B cell (primary cell): Measurements from ENCODE around the gene ARHGAP31. TPM values are rescaled to one million over a fixed set of nuclear protein-coding genes. Genes with fewer than 3 reads are reported as not detected.

ENCODE experiments used
- ATAC-seq: fragments of 200-7000 bp; cut with Tn5 transposase; one replicate; pipeline ENCODE4 v1.10.0; 2021; ENCODE audit warnings: low read depth, mild to moderate bottlenecking, moderate number of reproducible peaks, moderate library complexity
- CTCF ChIA-PET: fragments of 350-600 bp; sonication (Branson Sonifier 250); formaldehyde crosslinking; loops from one replicate; lab custom pipeline; 2021; ENCODE audit warnings: antibody characterized with exemption, inconsistent platforms; lab: Charles Lee
- POLR2A ChIA-PET: fragments of 350-600 bp; sonication (Branson Sonifier 250); formaldehyde crosslinking; loops from one replicate; lab custom pipeline; 2021; ENCODE audit warnings: antibody characterized with exemption; lab: Charles Lee
- DNase-seq: peaks from one replicate; pipeline ENCODE4 v3.0.0; 2013
- H2AFZ ChIP-seq: 2 replicates; pipeline ENCODE4 v1.6.1; 2012; ENCODE audit warnings: mild to moderate bottlenecking, low read depth, low read length; ENCODE audit not compliant: insufficient read depth, poor library complexity, severe bottlenecking
- H3K27ac ChIP-seq, 2 donors: 1 replicate in 1 of 2; 2 replicates in 1 of 2; pipeline ENCODE4 v1.5.1; 2012 to 2013; ENCODE audit warnings: low read length in 2 of 2, mild to moderate bottlenecking in 2 of 2, moderate library complexity in 1 of 2
- H3K27me3 ChIP-seq, 4 experiments: fragments of 200-600 bp in 1 of 4; sonication (generic) in 1 of 4; replicated peaks in 1 of 4; 1 replicate in 2 of 4; 2 replicates in 2 of 4; pipeline versions ENCODE4 v1.6.1 to v1.7.0; 2013 to 2016; ENCODE audit warnings: low read length in 3 of 4, mild to moderate bottlenecking in 2 of 4, mixed read lengths in 1 of 4, moderate library complexity in 1 of 4; ENCODE audit not compliant: insufficient read depth in 4 of 4, control insufficient read depth in 3 of 4; ENCODE audit errors: control extremely low read depth in 1 of 4
- H3K36me3 ChIP-seq, 2 experiments: replicated peaks in 1 of 2; 1 replicate in 1 of 2; 2 replicates in 1 of 2; pipeline versions ENCODE4 v1.6.1 to v1.7.1; 2013; ENCODE audit warnings: low read length in 1 of 2; ENCODE audit not compliant: insufficient read depth in 2 of 2, control insufficient read depth in 1 of 2; ENCODE audit errors: control extremely low read depth in 1 of 2, extremely low read depth in 1 of 2
- H3K4me1 ChIP-seq, 2 donors: fragments of 200-600 bp in 1 of 2; sonication (generic) in 1 of 2; 1 replicate in 1 of 2; 2 replicates in 1 of 2; pipeline versions ENCODE4 v1.5.1 to v1.6.1; 2013 to 2017; ENCODE audit warnings: low read length in 2 of 2; ENCODE audit not compliant: control insufficient read depth in 2 of 2, insufficient read depth in 2 of 2
- H3K4me2 ChIP-seq: replicated peaks from 2 replicates; pipeline ENCODE3; 2012; ENCODE audit warnings: mild to moderate bottlenecking, low read depth, low read length; ENCODE audit not compliant: poor library complexity, severe bottlenecking
- H3K4me3 ChIP-seq, 5 experiments: fragments of 200-600 bp in 1 of 5; sonication (generic) in 1 of 5; 1 replicate in 3 of 5; 2 replicates in 2 of 5; pipeline versions ENCODE4 v1.5.1 to v1.7.0; 2011 to 2016; ENCODE audit warnings: low read length in 4 of 5, mild to moderate bottlenecking in 4 of 5, low read depth in 2 of 5, control low read depth in 1 of 5, moderate library complexity in 1 of 5; ENCODE audit not compliant: insufficient read depth in 1 of 5; ENCODE audit errors: control extremely low read depth in 1 of 5, extremely low read depth in 1 of 5
- H3K79me2 ChIP-seq: fragments of 200-600 bp; sonication (generic); one replicate; pipeline ENCODE4 v1.6.0; 2016; ENCODE audit warnings: low read length; ENCODE audit not compliant: control insufficient read depth, insufficient read depth
- H3K9ac ChIP-seq: fragments of 200-600 bp; sonication (generic); 2 replicates; pipeline ENCODE4 v1.6.1; 2017; ENCODE audit warnings: mild to moderate bottlenecking, low read length, moderate library complexity
- H3K9me3 ChIP-seq, 3 donors: one replicate each; pipeline versions ENCODE4 v1.6.1 to v1.7.1; 2013; ENCODE audit warnings: low read length in 2 of 3; ENCODE audit not compliant: control insufficient read depth in 2 of 3, insufficient read depth in 1 of 3; ENCODE audit errors: control extremely low read depth in 1 of 3
- H4K20me1 ChIP-seq: 2 replicates; pipeline ENCODE4 v1.6.0; 2012; ENCODE audit warnings: mild to moderate bottlenecking, low read length; ENCODE audit not compliant: insufficient read depth, control insufficient read depth, poor library complexity, severe bottlenecking
- H3K27ac Mint-ChIP-seq: one replicate; pipeline ENCODE4 v1.8.0; 2021; ENCODE audit warnings: mixed read lengths
- H3K27me3 Mint-ChIP-seq: one replicate; pipeline ENCODE4 v1.8.0; 2021; ENCODE audit warnings: mixed read lengths
- H3K4me1 Mint-ChIP-seq: one replicate; pipeline ENCODE4 v1.8.0; 2021; ENCODE audit warnings: mixed read lengths
- H3K4me3 Mint-ChIP-seq: one replicate; pipeline ENCODE4 v1.8.0; 2021; ENCODE audit warnings: mixed read lengths
- H3K9me3 Mint-ChIP-seq: one replicate; pipeline ENCODE4 v1.8.0; 2022; ENCODE audit warnings: mixed read lengths; ENCODE audit not compliant: insufficient read depth
- EZH2 ChIP-seq: IDR thresholded peaks from 2 replicates; pipeline ENCODE4 v1.6.1; 2012; ENCODE audit warnings: borderline replicate concordance, low read depth, mild to moderate bottlenecking, moderate library complexity, low read length; ENCODE audit not compliant: insufficient read depth, poor library complexity, severe bottlenecking
- WGBS: methylation state at CpG from one replicate; pipeline ENCODE4 v1.1.5; 2013; ENCODE audit warnings: missing lambda C conversion rate; ENCODE audit not compliant: insufficient coverage; 5-methylcytosine and 5-hydroxymethylcytosine counted together
- intact Hi-C: fragments of 100-400 bp; cut with micrococcal nuclease; formaldehyde crosslinking; loops from one replicate; pipeline ENCODE4 v1.10.0; 2022
- polyA plus RNA-seq: library from polyadenylated mRNA; depleted of rRNA; stranded (reverse); fragments of >200 nt; gene quantifications from 2 replicates; pipeline ENCODE4 v1.2.3, GENCODE V29; 2012
- total RNA-seq, 2 donors: library from RNA; stranded (reverse); fragments of 120-200 nt in 1 of 2; gene quantifications; 1 replicate in 1 of 2; 2 replicates in 1 of 2; pipeline versions ENCODE4 v1.2.3 to v1.2.4, GENCODE V29; 2013 to 2022
- TF ChIP-seq, protein P1 (sequence below): fragments of 200-600 bp; IDR thresholded peaks from one replicate; pipeline ENCODE4 v1.8.0; 2022; ENCODE audit warnings: antibody characterized with exemption, mild to moderate bottlenecking

ARHGAP31 gene
- total and polyA plus RNA-seq, 2 donors (not counting 1 experiment from before 2014, with no cell fraction given) = 3.5 to 7.8 TPM

DNA sequence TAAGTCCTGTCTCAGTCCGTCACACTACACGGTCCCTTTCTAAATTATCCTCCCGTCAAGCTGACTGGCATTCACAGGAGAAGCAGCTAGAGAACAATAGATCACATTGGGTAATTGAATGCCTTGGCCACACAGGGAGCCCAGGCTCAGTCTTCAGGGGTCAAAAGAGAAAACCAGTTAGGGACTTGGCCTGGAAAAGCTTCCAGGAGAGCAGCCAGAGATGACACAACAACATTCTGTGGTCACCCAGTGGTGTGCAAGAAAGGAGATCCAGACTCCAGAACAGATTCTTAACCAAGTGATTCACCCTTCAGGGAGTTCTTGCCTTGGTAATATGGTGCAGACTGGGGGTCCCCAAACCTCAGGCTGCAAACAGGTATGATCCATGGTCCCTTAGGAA is 15.9 kb downstream of the ARHGAP31 start:
- 100% methylated on average over 3 of the region's 3 CpGs for WGBS
- CTCF ChIA-PET = no interaction called here
- no peaks in the 10 kb centered on the region for H3K4me1 Mint-ChIP-seq
- H3K79me2 ChIP-seq = peaks cover 29% of the 10 kb centered on the region
- no peak overlapping the region for H3K4me2 ChIP-seq
- no peak overlapping the region for H2AFZ ChIP-seq
- H3K27ac ChIP-seq = no peak overlapping the region
- H3K9ac ChIP-seq = no peak overlapping the region
- no peaks in the 10 kb centered on the region for H3K4me1 ChIP-seq
- DNase-seq = no peak
- no peaks in the 10 kb centered on the region for H4K20me1 ChIP-seq
- TF ChIP-seq EZH2 = no peak
- TF ChIP-seq, protein P1, sequence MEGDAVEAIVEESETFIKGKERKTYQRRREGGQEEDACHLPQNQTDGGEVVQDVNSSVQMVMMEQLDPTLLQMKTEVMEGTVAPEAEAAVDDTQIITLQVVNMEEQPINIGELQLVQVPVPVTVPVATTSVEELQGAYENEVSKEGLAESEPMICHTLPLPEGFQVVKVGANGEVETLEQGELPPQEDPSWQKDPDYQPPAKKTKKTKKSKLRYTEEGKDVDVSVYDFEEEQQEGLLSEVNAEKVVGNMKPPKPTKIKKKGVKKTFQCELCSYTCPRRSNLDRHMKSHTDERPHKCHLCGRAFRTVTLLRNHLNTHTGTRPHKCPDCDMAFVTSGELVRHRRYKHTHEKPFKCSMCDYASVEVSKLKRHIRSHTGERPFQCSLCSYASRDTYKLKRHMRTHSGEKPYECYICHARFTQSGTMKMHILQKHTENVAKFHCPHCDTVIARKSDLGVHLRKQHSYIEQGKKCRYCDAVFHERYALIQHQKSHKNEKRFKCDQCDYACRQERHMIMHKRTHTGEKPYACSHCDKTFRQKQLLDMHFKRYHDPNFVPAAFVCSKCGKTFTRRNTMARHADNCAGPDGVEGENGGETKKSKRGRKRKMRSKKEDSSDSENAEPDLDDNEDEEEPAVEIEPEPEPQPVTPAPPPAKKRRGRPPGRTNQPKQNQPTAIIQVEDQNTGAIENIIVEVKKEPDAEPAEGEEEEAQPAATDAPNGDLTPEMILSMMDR = no peak
- H3K9me3 ChIP-seq = no peaks in the 10 kb centered on the region
- no peaks in the 10 kb centered on the region for H3K27me3 Mint-ChIP-seq
- H3K9me3 Mint-ChIP-seq = no peaks in the 10 kb centered on the region
- no peak overlapping the region for H3K4me3 Mint-ChIP-seq
- no peak for ATAC-seq
- no peaks in the 10 kb centered on the region for H3K27me3 ChIP-seq
- intact Hi-C loops = no loop called here
- no peak overlapping the region for H3K4me3 ChIP-seq
- POLR2A ChIA-PET = interaction anchor here (0.5 kb wide), 1 partner anchor 23 kb away, joined by 4 read pairs; no protein-coding TSS in a partner anchor
- H3K36me3 ChIP-seq = peaks cover 0 to 2% of the 10 kb centered on the region in 2 experiments
- H3K27ac Mint-ChIP-seq = no peak overlapping the region

DNA sequence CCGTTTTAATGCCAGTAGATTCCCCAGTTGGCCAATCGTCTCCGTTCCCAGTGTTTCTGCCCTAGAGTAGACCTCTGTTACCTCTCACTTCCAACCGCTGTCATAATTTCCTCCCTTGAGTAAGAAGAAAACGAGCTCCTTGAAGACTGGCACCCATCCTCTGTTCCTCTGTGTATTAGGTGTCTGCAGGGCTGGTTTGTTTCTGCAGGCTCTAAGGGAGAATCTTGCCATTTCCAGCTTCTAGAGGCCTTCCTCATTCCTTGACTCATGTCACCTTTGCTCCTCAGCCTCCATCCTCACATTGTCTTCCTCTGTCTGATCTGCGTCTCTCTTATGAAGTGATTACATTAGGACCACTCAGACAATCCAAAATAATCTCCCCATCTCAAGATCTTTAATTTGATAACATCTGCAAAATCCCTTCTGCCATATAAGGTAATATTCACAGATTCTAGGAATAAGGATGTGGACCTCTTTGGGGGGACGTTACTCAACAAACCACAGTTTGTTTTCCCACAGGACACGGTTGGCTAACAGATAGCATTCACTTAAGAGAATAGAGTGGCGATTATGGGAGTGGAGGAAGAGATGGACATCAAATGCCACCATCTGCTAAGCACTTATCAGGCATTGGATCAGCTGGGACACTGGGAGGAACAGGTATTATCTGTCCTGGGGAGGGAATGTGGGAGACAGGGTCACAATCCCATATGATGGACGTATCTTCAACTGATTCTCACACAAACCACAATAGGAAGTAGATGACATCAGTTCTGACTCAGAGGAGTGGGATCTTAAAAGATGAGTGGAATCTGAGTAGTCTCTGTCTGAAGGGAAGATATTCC is 17.1 kb downstream of the ARHGAP31 start:
- ChIA-PET CTCF (no interaction called here), POLR2A (no interaction called here)
- ATAC-seq (no peak), DNase-seq (no peak)
- Mint-ChIP-seq H3K9me3 (no peaks in the 10 kb centered on the region), H3K4me3 (no peak overlapping the region), H3K4me1 (no peaks in the 10 kb centered on the region), H3K27me3 (no peaks in the 10 kb centered on the region), H3K27ac (no peak overlapping the region)
- no peak for TF ChIP-seq EZH2
- TF ChIP-seq, protein P1 = no peak
- Histone ChIP-seq H3K4me1 (no peaks in the 10 kb centered on the region), H3K4me3 (no peak overlapping the region), H3K27me3 (no peaks in the 10 kb centered on the region), H3K9me3 (no peaks in the 10 kb centered on the region), H3K9ac (no peak overlapping the region), H3K27ac (no peak overlapping the region), H3K4me2 (no peak overlapping the region), H3K79me2 (peaks cover 18% of the 10 kb centered on the region), H2AFZ (no peak overlapping the region), H3K36me3 (peaks cover 0 to 2% of the 10 kb centered on the region in 2 experiments), H4K20me1 (no peaks in the 10 kb centered on the region)
- 100% methylated on average over 1 of the region's 10 CpGs for WGBS
- intact Hi-C loops = no loop called here
